ENCODE data around the gene KRT6C. TPM values are rescaled to one million over a fixed set of nuclear protein-coding genes. Genes with fewer than 3 reads are reported as not detected.

The KRT6C gene
- total RNA-seq, 1 donor from 2014 or later, result not detected

- intact Hi-C loops (cut with micrococcal nuclease), result no loop called here
These were observed 37.4 kb downstream of the KRT6C start for GRCh38 chr12:52436000-52436827.

- intact Hi-C loops (cut with micrococcal nuclease), result no loop called here
These were observed 38.0 kb downstream of the KRT6C start for GRCh38 chr12:52435659-52435999.

- intact Hi-C loops (cut with micrococcal nuclease), result no loop called here
These were observed 38.7 kb downstream of the KRT6C start for GRCh38 chr12:52434760-52435530.

GRCh38 chr12:52434081-52434733, 39.4 kb downstream of the KRT6C start, which contains the start of gene KRT75:
KRT75 (minus strand) TSS chr12:52434371; CDS start chr12:52434304, 67 bp downstream.
- intact Hi-C loops (cut with micrococcal nuclease), result no loop called here

GRCh38 chr12:52433501-52434080, 40.0 kb downstream of the KRT6C start:
- intact Hi-C loops (cut with micrococcal nuclease), result no loop called here

- intact Hi-C loops (cut with micrococcal nuclease), result no loop called here
These were observed 40.9 kb downstream of the KRT6C start for GRCh38 chr12:52432559-52433207.

- intact Hi-C loops (cut with micrococcal nuclease), result no loop called here
These were observed 45.5 kb downstream of the KRT6C start for GRCh38 chr12:52428121-52428520.

GRCh38 chr12:52427083-52427482, 46.5 kb downstream of the KRT6C start:
- intact Hi-C loops (cut with micrococcal nuclease), result no loop called here

- intact Hi-C loops (cut with micrococcal nuclease), result no loop called here
These were observed 47.6 kb downstream of the KRT6C start for GRCh38 chr12:52426034-52426433.

- intact Hi-C loops (cut with micrococcal nuclease), result no loop called here
These were observed 48.1 kb downstream of the KRT6C start for GRCh38 chr12:52425466-52425865.

- intact Hi-C loops (cut with micrococcal nuclease), result no loop called here
These were observed 49.7 kb downstream of the KRT6C start for GRCh38 chr12:52423661-52424500.

- intact Hi-C loops (cut with micrococcal nuclease), result no loop called here
These were observed 50.6 kb downstream of the KRT6C start for GRCh38 chr12:52423035-52423434.

GRCh38 chr12:52419656-52420055, 53.9 kb downstream of the KRT6C start:
- intact Hi-C loops (cut with micrococcal nuclease), result no loop called here

- intact Hi-C loops (cut with micrococcal nuclease), result no loop called here
These were observed 55.0 kb downstream of the KRT6C start for GRCh38 chr12:52418576-52419110.

Other genes starting within 250 kb of the KRT6C start
- gene KRT7, start 240.6 kb downstream of the KRT6C start, total RNA-seq, result 5.3 and 8.3 TPM in 2 replicates
- gene KRT86, start 199.2 kb downstream of the KRT6C start, total RNA-seq, result 0.48 and 0.50 TPM in 2 replicates
- gene KRT81, start 182.3 kb downstream of the KRT6C start, total RNA-seq, result 0.11 TPM in 1 of 2 replicates, not detected in the other
- not detected in 2 replicates for gene KRT83, start 152.4 kb downstream of the KRT6C start, total RNA-seq
- gene KRT85, start 106.3 kb downstream of the KRT6C start, total RNA-seq, result not detected in 2 replicates
- not detected in 2 replicates for gene KRT84, start 88.2 kb downstream of the KRT6C start, total RNA-seq
- not detected in 2 replicates for gene KRT82, start 67.5 kb downstream of the KRT6C start, total RNA-seq
- gene KRT75, start 39.4 kb downstream of the KRT6C start, total RNA-seq, result not detected in 2 replicates
- not detected in 2 replicates for gene KRT6B, start 21.7 kb downstream of the KRT6C start, total RNA-seq
- gene KRT6A, start 19.5 kb upstream of the KRT6C start, total RNA-seq, result not detected in 2 replicates
- gene KRT5, start 46.6 kb upstream of the KRT6C start, total RNA-seq, result not detected in 2 replicates
- not detected in 2 replicates for gene KRT71, start 79.3 kb upstream of the KRT6C start, total RNA-seq
- not detected in 2 replicates for gene KRT74, start 100.0 kb upstream of the KRT6C start, total RNA-seq
- gene KRT72, start 127.7 kb upstream of the KRT6C start, total RNA-seq, result 0.27 and 0.30 TPM in 2 replicates
- gene KRT73, start 144.8 kb upstream of the KRT6C start, total RNA-seq, result 0.25 and 0.34 TPM in 2 replicates
- gene KRT2, start 178.4 kb upstream of the KRT6C start, total RNA-seq, result 0.07 and 0.09 TPM in 2 replicates
- gene KRT1, start 206.6 kb upstream of the KRT6C start, total RNA-seq, result 8.1 and 9.2 TPM in 2 replicates
- gene KRT77, start 229.7 kb upstream of the KRT6C start, total RNA-seq, result not detected in 2 replicates

All from T-helper 2 cell treated with Interferon-gamma antibody and Interleukin-4, amounts not matched to agents 100 ng/mL and 5 ng/mL, for 36 hours (primary cell).